A549 (cell line): ENCODE results near the gene ANKRD11.

Source experiments
- CEBPB ChIP-seq, 2 experiments: fragments of >200 bp in 1 of 2; sonication (Bioruptor Twin) in 1 of 2; formaldehyde crosslinking in 1 of 2; IDR thresholded peaks; 2 replicates each; pipeline ENCODE4 v1.6.1; 2012 to 2016
- CHD2 ChIP-seq: fragments of 150-350 bp; IDR thresholded peaks from 2 replicates; pipeline ENCODE4 v1.6.1; 2014; ENCODE audit warnings: low read length; ENCODE audit not compliant: partially characterized antibody
- CHD4 ChIP-seq: fragments of 200-600 bp; sonication (generic); IDR thresholded peaks from 2 replicates; pipeline ENCODE4 v1.6.1; 2016; ENCODE audit warnings: antibody characterized with exemption, mild to moderate bottlenecking, borderline replicate concordance
- E2F6 ChIP-seq: IDR thresholded peaks from 2 replicates; pipeline ENCODE4 v1.6.1; 2012; ENCODE audit warnings: low read depth, borderline replicate concordance
- EHMT2 ChIP-seq: fragments of 200-600 bp; sonication (generic); IDR thresholded peaks from 2 replicates; pipeline ENCODE4 v1.6.1; 2016; ENCODE audit warnings: antibody characterized with exemption, low read depth, mild to moderate bottlenecking, moderate library complexity
- EP300 ChIP-seq, 2 experiments: fragments of >200 bp; sonication (Bioruptor Twin); formaldehyde crosslinking; IDR thresholded peaks; 2 replicates in 1 of 2; 3 replicates in 1 of 2; pipeline ENCODE4 v1.6.1; 2016 to 2017
- HES2 ChIP-seq: fragments of >200 bp; sonication (Bioruptor Twin); formaldehyde crosslinking; IDR thresholded peaks from 2 replicates; pipeline ENCODE4 v1.6.1; 2016
- HEYL ChIP-seq: fragments of 250-450 bp; sonication (Bioruptor Pico); IDR thresholded peaks from 2 replicates; pipeline ENCODE4 v1.8.0; 2021; ENCODE audit warnings: mild to moderate bottlenecking, moderate library complexity
- MAX ChIP-seq: IDR thresholded peaks from 2 replicates; pipeline ENCODE4 v1.6.1; 2012
- PHF8 ChIP-seq: fragments of 200-600 bp; sonication (generic); IDR thresholded peaks from 2 replicates; pipeline ENCODE4 v1.6.1; 2016; ENCODE audit warnings: low read depth, mild to moderate bottlenecking, antibody characterized with exemption, moderate library complexity, borderline replicate concordance
- RFX5 ChIP-seq: fragments of 450-650 bp; IDR thresholded peaks from 2 replicates; pipeline ENCODE4 v1.7.1; 2014; ENCODE audit warnings: antibody characterized with exemption, mild to moderate bottlenecking, moderate library complexity
- TP53 ChIP-seq: fragments of 250-450 bp; sonication (Bioruptor Pico); IDR thresholded peaks from 2 replicates; pipeline ENCODE4 v1.5.0; 2021; ENCODE audit warnings: mild to moderate bottlenecking, moderate library complexity
- TF ChIP-seq, protein P1 (sequence below): fragments of >200 bp; sonication (Bioruptor Twin); formaldehyde crosslinking; IDR thresholded peaks from 3 replicates; pipeline ENCODE4 v1.5.1; 2016
- TF ChIP-seq, protein P2 (sequence below): fragments of 250-450 bp; sonication (Bioruptor Pico); IDR thresholded peaks from 2 replicates; pipeline ENCODE4 v1.5.0; 2021; ENCODE audit warnings: mild to moderate bottlenecking, moderate library complexity, borderline replicate concordance

DNA sequence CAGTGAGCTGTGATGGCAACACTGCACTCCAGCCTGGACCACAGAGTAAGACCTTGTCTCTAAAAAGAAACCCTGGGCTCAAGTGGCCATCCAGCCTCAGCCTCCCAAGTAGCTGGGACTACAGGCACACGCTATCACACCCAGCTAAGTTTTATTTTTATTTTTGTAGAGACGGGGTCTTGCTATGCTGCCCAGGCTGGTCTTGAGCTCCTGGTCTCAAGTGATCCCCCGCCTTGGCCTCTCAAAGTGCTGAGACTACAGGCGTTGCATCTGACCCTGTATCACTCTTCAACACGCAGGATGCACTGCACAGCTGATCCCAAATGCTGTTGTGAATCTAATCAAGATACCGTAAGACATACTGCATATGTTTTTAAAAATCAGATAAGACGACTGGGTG, 23.0 kb downstream of the ANKRD11 start:
- TF ChIP-seq, protein P1, sequence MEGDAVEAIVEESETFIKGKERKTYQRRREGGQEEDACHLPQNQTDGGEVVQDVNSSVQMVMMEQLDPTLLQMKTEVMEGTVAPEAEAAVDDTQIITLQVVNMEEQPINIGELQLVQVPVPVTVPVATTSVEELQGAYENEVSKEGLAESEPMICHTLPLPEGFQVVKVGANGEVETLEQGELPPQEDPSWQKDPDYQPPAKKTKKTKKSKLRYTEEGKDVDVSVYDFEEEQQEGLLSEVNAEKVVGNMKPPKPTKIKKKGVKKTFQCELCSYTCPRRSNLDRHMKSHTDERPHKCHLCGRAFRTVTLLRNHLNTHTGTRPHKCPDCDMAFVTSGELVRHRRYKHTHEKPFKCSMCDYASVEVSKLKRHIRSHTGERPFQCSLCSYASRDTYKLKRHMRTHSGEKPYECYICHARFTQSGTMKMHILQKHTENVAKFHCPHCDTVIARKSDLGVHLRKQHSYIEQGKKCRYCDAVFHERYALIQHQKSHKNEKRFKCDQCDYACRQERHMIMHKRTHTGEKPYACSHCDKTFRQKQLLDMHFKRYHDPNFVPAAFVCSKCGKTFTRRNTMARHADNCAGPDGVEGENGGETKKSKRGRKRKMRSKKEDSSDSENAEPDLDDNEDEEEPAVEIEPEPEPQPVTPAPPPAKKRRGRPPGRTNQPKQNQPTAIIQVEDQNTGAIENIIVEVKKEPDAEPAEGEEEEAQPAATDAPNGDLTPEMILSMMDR = no peak
- TF ChIP-seq CEBPB (IDR thresholded peaks at IDR 0.05) = no peak
- TF ChIP-seq PHF8 = no peak
- no peak for TF ChIP-seq EP300 (IDR thresholded peaks at IDR 0.05)
- TF ChIP-seq E2F6 = no peak
- no peak for TF ChIP-seq CHD4
- TF ChIP-seq, protein P2, sequence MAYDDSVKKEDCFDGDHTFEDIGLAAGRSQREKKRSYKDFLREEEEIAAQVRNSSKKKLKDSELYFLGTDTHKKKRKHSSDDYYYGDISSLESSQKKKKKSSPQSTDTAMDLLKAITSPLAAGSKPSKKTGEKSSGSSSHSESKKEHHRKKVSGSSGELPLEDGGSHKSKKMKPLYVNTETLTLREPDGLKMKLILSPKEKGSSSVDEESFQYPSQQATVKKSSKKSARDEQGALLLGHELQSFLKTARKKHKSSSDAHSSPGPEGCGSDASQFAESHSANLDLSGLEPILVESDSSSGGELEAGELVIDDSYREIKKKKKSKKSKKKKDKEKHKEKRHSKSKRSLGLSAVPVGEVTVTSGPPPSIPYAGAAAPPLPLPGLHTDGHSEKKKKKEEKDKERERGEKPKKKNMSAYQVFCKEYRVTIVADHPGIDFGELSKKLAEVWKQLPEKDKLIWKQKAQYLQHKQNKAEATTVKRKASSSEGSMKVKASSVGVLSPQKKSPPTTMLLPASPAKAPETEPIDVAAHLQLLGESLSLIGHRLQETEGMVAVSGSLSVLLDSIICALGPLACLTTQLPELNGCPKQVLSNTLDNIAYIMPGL (CRISPR knock-in tag) = no peak
- TF ChIP-seq HEYL = no peak
- TF ChIP-seq RFX5 = no peak
- TF ChIP-seq TP53 (CRISPR knock-in tag) = no peak
- TF ChIP-seq HES2 = no peak
- TF ChIP-seq EHMT2 = no peak
- TF ChIP-seq CHD2 = no peak
- TF ChIP-seq MAX = no peak
